ENCODE results near the gene TMOD3. TPM values are rescaled to one million over a fixed set of nuclear protein-coding genes. Genes with fewer than 3 reads are reported as not detected.

The TMOD3 gene
- total and polyA plus RNA-seq, 4 donors: 7.2 to 23.9 (median 14.1) TPM

DNA sequence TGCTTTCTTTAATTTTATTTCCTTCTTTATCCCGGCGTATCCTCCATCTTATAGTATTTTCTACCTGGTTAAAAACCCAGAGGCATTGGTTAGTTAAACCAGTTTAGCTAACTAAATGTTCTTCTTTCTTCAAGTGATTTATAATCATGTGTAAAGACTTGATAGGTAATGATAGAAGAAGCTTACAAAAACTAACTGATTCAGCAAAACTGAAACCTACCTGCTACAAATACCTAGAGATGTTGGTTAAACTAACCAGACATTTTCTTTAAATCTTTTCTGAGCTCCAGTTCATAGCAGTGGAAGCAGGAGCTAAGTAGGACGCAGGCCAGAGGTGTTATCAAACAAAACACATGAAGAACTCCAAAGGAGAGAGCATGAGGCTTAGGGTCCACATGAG, 97.4 kb downstream of the TMOD3 start:
- peaks cover 1 to 24% (median 13%) of the 10 kb centered on the region in 4 donors for H3K36me3 ChIP-seq (ENCODE audit: control insufficient read depth in 4 of 4, insufficient read depth in 3 of 4, low read depth in 1 of 4, low read length in 3 of 4)
- 97% methylated on average over 3 of the region's 3 CpGs for WGBS
- no peak for TF ChIP-seq FOXA2 (IDR thresholded peaks at IDR 0.05)
- no peak for TF ChIP-seq RXRA (IDR thresholded peaks at IDR 0.05)
- no peak for TF ChIP-seq SP1 (IDR thresholded peaks at IDR 0.05)
- no peak for TF ChIP-seq GABPA (IDR thresholded peaks at IDR 0.05 in 1 of 2, conservative IDR thresholded peaks at IDR 0.05 in 1 of 2)
- TF ChIP-seq YY1 (IDR thresholded peaks at IDR 0.05): no peak
- no peak for TF ChIP-seq FOXA1 (IDR thresholded peaks at IDR 0.05)
- TF ChIP-seq TAF1 (conservative IDR thresholded peaks at IDR 0.05): no peak
- TF ChIP-seq JUND (IDR thresholded peaks at IDR 0.05): no peak
- no peak for TF ChIP-seq NR2F2 (IDR thresholded peaks at IDR 0.05)
- no peak for TF ChIP-seq RAD21 (IDR thresholded peaks at IDR 0.05)
- TF ChIP-seq EGR1 (IDR thresholded peaks at IDR 0.05; ENCODE audit: low read depth in 2 of 2): no peak
- TF ChIP-seq, protein P1, sequence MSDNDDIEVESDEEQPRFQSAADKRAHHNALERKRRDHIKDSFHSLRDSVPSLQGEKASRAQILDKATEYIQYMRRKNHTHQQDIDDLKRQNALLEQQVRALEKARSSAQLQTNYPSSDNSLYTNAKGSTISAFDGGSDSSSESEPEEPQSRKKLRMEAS (IDR thresholded peaks at IDR 0.05): no peak
- no peak for TF ChIP-seq HNF4A (conservative IDR thresholded peaks at IDR 0.05)
- TF ChIP-seq HNF4G (IDR thresholded peaks at IDR 0.05): no peak
- TF ChIP-seq, protein P2, sequence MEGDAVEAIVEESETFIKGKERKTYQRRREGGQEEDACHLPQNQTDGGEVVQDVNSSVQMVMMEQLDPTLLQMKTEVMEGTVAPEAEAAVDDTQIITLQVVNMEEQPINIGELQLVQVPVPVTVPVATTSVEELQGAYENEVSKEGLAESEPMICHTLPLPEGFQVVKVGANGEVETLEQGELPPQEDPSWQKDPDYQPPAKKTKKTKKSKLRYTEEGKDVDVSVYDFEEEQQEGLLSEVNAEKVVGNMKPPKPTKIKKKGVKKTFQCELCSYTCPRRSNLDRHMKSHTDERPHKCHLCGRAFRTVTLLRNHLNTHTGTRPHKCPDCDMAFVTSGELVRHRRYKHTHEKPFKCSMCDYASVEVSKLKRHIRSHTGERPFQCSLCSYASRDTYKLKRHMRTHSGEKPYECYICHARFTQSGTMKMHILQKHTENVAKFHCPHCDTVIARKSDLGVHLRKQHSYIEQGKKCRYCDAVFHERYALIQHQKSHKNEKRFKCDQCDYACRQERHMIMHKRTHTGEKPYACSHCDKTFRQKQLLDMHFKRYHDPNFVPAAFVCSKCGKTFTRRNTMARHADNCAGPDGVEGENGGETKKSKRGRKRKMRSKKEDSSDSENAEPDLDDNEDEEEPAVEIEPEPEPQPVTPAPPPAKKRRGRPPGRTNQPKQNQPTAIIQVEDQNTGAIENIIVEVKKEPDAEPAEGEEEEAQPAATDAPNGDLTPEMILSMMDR (IDR thresholded peaks at IDR 0.05; ENCODE audit: low read depth, low read length, missing input control): no peak
- TF ChIP-seq, protein P3, sequence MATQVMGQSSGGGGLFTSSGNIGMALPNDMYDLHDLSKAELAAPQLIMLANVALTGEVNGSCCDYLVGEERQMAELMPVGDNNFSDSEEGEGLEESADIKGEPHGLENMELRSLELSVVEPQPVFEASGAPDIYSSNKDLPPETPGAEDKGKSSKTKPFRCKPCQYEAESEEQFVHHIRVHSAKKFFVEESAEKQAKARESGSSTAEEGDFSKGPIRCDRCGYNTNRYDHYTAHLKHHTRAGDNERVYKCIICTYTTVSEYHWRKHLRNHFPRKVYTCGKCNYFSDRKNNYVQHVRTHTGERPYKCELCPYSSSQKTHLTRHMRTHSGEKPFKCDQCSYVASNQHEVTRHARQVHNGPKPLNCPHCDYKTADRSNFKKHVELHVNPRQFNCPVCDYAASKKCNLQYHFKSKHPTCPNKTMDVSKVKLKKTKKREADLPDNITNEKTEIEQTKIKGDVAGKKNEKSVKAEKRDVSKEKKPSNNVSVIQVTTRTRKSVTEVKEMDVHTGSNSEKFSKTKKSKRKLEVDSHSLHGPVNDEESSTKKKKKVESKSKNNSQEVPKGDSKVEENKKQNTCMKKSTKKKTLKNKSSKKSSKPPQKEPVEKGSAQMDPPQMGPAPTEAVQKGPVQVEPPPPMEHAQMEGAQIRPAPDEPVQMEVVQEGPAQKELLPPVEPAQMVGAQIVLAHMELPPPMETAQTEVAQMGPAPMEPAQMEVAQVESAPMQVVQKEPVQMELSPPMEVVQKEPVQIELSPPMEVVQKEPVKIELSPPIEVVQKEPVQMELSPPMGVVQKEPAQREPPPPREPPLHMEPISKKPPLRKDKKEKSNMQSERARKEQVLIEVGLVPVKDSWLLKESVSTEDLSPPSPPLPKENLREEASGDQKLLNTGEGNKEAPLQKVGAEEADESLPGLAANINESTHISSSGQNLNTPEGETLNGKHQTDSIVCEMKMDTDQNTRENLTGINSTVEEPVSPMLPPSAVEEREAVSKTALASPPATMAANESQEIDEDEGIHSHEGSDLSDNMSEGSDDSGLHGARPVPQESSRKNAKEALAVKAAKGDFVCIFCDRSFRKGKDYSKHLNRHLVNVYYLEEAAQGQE (IDR thresholded peaks at IDR 0.05): no peak
- TF ChIP-seq, protein P4, sequence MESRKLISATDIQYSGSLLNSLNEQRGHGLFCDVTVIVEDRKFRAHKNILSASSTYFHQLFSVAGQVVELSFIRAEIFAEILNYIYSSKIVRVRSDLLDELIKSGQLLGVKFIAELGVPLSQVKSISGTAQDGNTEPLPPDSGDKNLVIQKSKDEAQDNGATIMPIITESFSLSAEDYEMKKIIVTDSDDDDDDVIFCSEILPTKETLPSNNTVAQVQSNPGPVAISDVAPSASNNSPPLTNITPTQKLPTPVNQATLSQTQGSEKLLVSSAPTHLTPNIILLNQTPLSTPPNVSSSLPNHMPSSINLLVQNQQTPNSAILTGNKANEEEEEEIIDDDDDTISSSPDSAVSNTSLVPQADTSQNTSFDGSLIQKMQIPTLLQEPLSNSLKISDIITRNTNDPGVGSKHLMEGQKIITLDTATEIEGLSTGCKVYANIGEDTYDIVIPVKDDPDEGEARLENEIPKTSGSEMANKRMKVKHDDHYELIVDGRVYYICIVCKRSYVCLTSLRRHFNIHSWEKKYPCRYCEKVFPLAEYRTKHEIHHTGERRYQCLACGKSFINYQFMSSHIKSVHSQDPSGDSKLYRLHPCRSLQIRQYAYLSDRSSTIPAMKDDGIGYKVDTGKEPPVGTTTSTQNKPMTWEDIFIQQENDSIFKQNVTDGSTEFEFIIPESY (IDR thresholded peaks at IDR 0.05): no peak

DNA sequence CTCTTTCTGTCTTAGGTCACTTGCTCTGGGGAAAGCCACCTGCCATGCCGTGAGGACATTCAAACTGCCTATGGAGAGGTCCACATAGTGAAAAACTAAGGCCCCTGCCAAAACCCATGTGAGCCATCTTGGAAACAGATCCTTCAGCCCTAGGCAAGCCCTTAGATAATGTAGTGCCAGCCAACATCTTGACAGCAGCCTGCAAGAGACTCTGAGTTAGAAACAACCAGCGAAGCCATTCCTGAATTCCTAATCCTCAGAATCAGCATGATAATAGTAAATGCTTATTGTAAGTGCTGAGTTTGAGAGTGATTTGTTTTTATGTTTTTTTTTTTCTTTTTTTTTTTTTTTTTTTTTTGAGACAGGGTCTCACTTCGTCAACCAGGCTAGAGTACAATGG, 101.6 kb downstream of the TMOD3 start:
- H3K9me3 ChIP-seq (ENCODE audit: control insufficient read depth in 4 of 4, low read length in 3 of 4): no peaks in the 10 kb centered on the region
- peaks cover 1 to 3% (median 1%) of the 10 kb centered on the region in 4 donors for H3K36me3 ChIP-seq (ENCODE audit: control insufficient read depth in 4 of 4, insufficient read depth in 3 of 4, low read depth in 1 of 4, low read length in 3 of 4)
- no peak overlapping the region for H3K9ac ChIP-seq (ENCODE audit: low read depth in 1 of 2, low read length in 2 of 2)
- H3K4me3 ChIP-seq (ENCODE audit: low read depth in 1 of 3, low read length in 3 of 3): no peak overlapping the region
- WGBS: over 99% methylated on average over 3 of the region's 3 CpGs
- H3K4me1 ChIP-seq (ENCODE audit: control insufficient read depth in 4 of 4, insufficient read depth in 4 of 4, low read length in 3 of 4): no peaks in the 10 kb centered on the region
- H3K27ac ChIP-seq (ENCODE audit: low read depth in 1 of 2, low read length in 2 of 2): no peak overlapping the region
- H3K27me3 ChIP-seq (ENCODE audit: control insufficient read depth in 4 of 4, insufficient read depth in 4 of 4, low read length in 3 of 4): no peaks in the 10 kb centered on the region
- no peak for DNase-seq (ENCODE audit: low spot score)
- TF ChIP-seq RXRA (IDR thresholded peaks at IDR 0.05) (no peak), RAD21 (IDR thresholded peaks at IDR 0.05) (no peak), JUND (IDR thresholded peaks at IDR 0.05) (no peak), NR2F2 (IDR thresholded peaks at IDR 0.05) (no peak), FOXA1 (IDR thresholded peaks at IDR 0.05) (no peak), HNF4A (conservative IDR thresholded peaks at IDR 0.05) (no peak), TAF1 (conservative IDR thresholded peaks at IDR 0.05) (no peak), YY1 (IDR thresholded peaks at IDR 0.05) (no peak), GABPA (IDR thresholded peaks at IDR 0.05 in 1 of 2, conservative IDR thresholded peaks at IDR 0.05 in 1 of 2) (no peak)
- TF ChIP-seq, protein P3 (IDR thresholded peaks at IDR 0.05): no peak
- TF ChIP-seq, protein P1 (IDR thresholded peaks at IDR 0.05): no peak
- TF ChIP-seq, protein P5, sequence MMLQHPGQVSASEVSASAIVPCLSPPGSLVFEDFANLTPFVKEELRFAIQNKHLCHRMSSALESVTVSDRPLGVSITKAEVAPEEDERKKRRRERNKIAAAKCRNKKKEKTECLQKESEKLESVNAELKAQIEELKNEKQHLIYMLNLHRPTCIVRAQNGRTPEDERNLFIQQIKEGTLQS (IDR thresholded peaks at IDR 0.05): no peak

More for the DNA sequence above, 97.4 kb downstream of the TMOD3 start:
- Histone ChIP-seq H3K27ac (ENCODE audit: low read depth in 1 of 2, low read length in 2 of 2) (no peak overlapping the region), H3K4me1 (ENCODE audit: control insufficient read depth in 4 of 4, insufficient read depth in 4 of 4, low read length in 3 of 4) (no peaks in the 10 kb centered on the region), H3K9ac (ENCODE audit: low read depth in 1 of 2, low read length in 2 of 2) (no peak overlapping the region), H3K9me3 (ENCODE audit: control insufficient read depth in 4 of 4, low read length in 3 of 4) (no peaks in the 10 kb centered on the region), H3K4me3 (ENCODE audit: low read depth in 1 of 3, low read length in 3 of 3) (no peak overlapping the region), H3K27me3 (ENCODE audit: control insufficient read depth in 4 of 4, insufficient read depth in 4 of 4, low read length in 3 of 4) (no peaks in the 10 kb centered on the region)
- no peak for DNase-seq (ENCODE audit: low spot score)

Measured in liver (tissue), 9 donors.